GM23248 (cell line): ENCODE results near the gene CDHR3. TPM values are rescaled to one million over a fixed set of nuclear protein-coding genes. Genes with fewer than 3 reads are reported as not detected.

ENCODE experiments used
- DNase-seq: peaks from one replicate; pipeline ENCODE4 v3.0.0-alpha.2; 2015
- H2AFZ ChIP-seq: fragments of 200-600 bp; sonication (generic); 2 replicates; pipeline ENCODE4 v1.6.1; 2016; ENCODE audit warnings: antibody characterized with exemption
- H3F3A ChIP-seq: fragments of 200-600 bp; sonication (generic); 2 replicates; pipeline ENCODE4 v1.6.1; 2016; ENCODE audit warnings: mild to moderate bottlenecking, antibody characterized with exemption, mixed run types; ENCODE audit not compliant: insufficient read depth
- H3K27ac ChIP-seq: fragments of 200-600 bp; sonication (generic); 2 replicates; pipeline ENCODE4 v1.5.1; 2016; ENCODE audit warnings: mild to moderate bottlenecking
- H3K27me3 ChIP-seq: fragments of 200-600 bp; sonication (generic); replicated peaks from 2 replicates; pipeline ENCODE4 v1.6.1; 2016; ENCODE audit warnings: mild to moderate bottlenecking; ENCODE audit not compliant: insufficient read depth
- H3K36me3 ChIP-seq: fragments of 200-600 bp; sonication (generic); 2 replicates; pipeline ENCODE4 v1.6.1; 2016; ENCODE audit warnings: low read depth, mild to moderate bottlenecking
- H3K4me1 ChIP-seq: fragments of 200-600 bp; sonication (generic); 2 replicates; pipeline ENCODE4 v1.6.1; 2016; ENCODE audit warnings: mild to moderate bottlenecking; ENCODE audit not compliant: insufficient read depth
- H3K4me2 ChIP-seq: fragments of 200-600 bp; sonication (generic); one replicate; pipeline ENCODE4 v1.6.1; 2016; ENCODE audit warnings: mild to moderate bottlenecking; ENCODE audit not compliant: unreplicated experiment
- H3K4me3 ChIP-seq: fragments of 200-600 bp; sonication (generic); 2 replicates; pipeline ENCODE4 v1.5.1; 2016; ENCODE audit warnings: mild to moderate bottlenecking
- H3K79me2 ChIP-seq: fragments of 200-600 bp; sonication (generic); 2 replicates; pipeline ENCODE4 v1.6.1; 2016; ENCODE audit warnings: mild to moderate bottlenecking; ENCODE audit not compliant: insufficient read depth
- H3K9ac ChIP-seq: fragments of 200-600 bp; sonication (generic); 2 replicates; pipeline ENCODE4 v1.6.1; 2016; ENCODE audit warnings: mild to moderate bottlenecking
- H3K9me2 ChIP-seq: fragments of 200-600 bp; sonication (generic); 2 replicates; pipeline ENCODE4 v1.6.1; 2016; ENCODE audit warnings: mixed run types, mild to moderate bottlenecking, moderate library complexity; ENCODE audit not compliant: insufficient read depth
- H3K9me3 ChIP-seq: fragments of 200-600 bp; sonication (generic); one replicate; pipeline ENCODE4 v1.6.1; 2017; ENCODE audit warnings: low read depth
- H4K20me1 ChIP-seq: fragments of 200-600 bp; sonication (generic); 2 replicates; pipeline ENCODE4 v1.6.0; 2016; ENCODE audit not compliant: insufficient read depth
- EZH2 ChIP-seq: fragments of 200-600 bp; sonication (generic); IDR thresholded peaks from 2 replicates; pipeline ENCODE4 v1.6.1; 2018; ENCODE audit warnings: antibody characterized with exemption, mild to moderate bottlenecking; ENCODE audit not compliant: insufficient read depth, poor library complexity, severe bottlenecking
- EZH2phosphoT487 ChIP-seq: fragments of 200-600 bp; sonication (generic); IDR thresholded peaks from 2 replicates; pipeline ENCODE4 v1.6.1; 2018; ENCODE audit warnings: antibody characterized with exemption, moderate library complexity, mild to moderate bottlenecking, low read depth; ENCODE audit not compliant: insufficient read depth
- WGBS, 2 experiments: methylation state at CpG; one replicate each; pipeline ENCODE4 v1.1.6; 2015 to 2017; ENCODE audit warnings: low lambda C conversion rate in 2 of 2, low coverage in 1 of 2; ENCODE audit errors: missing lambda C conversion rate in 2 of 2; 5-methylcytosine and 5-hydroxymethylcytosine counted together
- in situ Hi-C: fragments of 300-500 bp; cut with MboI; formaldehyde crosslinking; loops from 2 replicates; pipeline ENCODE4 v1.15.0; 2020
- polyA plus RNA-seq: library from polyadenylated mRNA; unstranded; fragments of >200 nt; fragmentation: Nextera tagmentation; extraction: Ambion mirVana; gene quantifications from 2 replicates; pipeline ENCODE4 v1.2.1, GENCODE V29; 2016
- total RNA-seq: library from RNA; depleted of rRNA; stranded (reverse); fragments of >200 nt; shearing (Covaris generic); gene quantifications from 2 replicates; pipeline ENCODE4 v1.2.3, GENCODE V29; 2014

Gene CDHR3
- total and polyA plus RNA-seq, 2 experiments from 2014 or later, result 2.6 to 3.6 TPM

DNA sequence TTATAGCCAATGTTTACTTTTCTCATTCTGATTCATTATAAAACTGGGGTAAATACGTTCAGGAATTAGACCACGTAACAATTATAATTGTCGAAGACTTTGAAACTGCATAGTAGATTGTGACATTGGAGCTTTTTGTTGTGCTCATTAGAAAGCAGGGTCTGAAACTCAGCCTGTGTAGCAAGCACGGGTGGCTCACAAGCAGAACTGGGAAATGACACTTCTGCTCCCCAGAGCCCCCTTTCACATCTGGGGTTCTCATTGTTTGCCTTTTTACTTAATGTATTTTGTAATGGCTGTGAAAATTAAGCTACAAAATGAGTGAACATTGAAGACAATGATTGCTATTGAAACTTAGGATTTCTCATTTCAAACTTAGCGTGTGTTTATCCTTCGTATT, 72.9 kb downstream of the CDHR3 start:
- in situ Hi-C loops, result no loop called here
- H3K4me1 ChIP-seq, result peaks cover 21% of the 10 kb centered on the region
- H3K4me3 ChIP-seq, result no peak overlapping the region
- no peak overlapping the region for H3K9ac ChIP-seq
- H3K9me3 ChIP-seq, result no peaks in the 10 kb centered on the region
- H3K27ac ChIP-seq, result no peak overlapping the region
- no peaks in the 10 kb centered on the region for H3K79me2 ChIP-seq
- peaks cover 20% of the 10 kb centered on the region for H3F3A ChIP-seq
- H3K27me3 ChIP-seq, result no peaks in the 10 kb centered on the region
- 94 to 96% methylated on average over 6 of the region's 6 CpGs for WGBS, 2 experiments
- no peaks in the 10 kb centered on the region for H3K9me2 ChIP-seq
- H4K20me1 ChIP-seq, result no peaks in the 10 kb centered on the region
- H3K36me3 ChIP-seq, result no peaks in the 10 kb centered on the region
- no peak overlapping the region for H3K4me2 ChIP-seq
- DNase-seq, result no peak
- no peak overlapping the region for H2AFZ ChIP-seq
- TF ChIP-seq EZH2phosphoT487 (no peak), EZH2 (no peak)

DNA sequence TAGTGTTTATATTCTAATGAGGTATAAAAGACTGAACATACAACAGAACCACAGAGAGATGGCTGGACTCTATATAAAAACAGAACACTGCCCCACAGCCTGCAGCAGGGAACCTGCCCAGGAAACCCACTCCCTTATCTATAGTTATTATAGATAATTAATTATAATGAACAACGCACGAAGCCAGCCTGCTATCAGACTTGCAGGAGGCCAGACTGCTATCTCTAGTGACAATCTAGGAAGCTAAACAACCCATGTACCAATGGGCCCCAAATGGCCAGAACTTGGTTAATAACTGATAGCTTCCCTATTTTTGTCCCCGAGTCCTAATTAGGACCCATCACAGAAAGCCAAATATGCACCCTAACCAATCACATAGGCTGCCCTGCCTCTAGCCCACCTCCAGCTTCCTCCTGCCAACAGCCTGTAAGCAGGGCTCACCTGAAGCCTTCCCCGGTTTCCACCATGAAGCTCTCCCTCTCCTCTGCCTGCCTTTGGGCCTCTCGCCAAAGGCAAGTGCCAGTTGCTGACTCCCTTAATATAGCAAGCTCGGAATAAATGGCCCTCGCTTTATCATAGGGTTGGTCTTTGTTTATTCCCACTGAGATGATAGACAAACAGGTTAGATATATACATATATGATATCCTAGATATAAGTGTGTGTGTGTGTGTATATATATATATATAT, 74.6 kb downstream of the CDHR3 start:
- no peak overlapping the region for H3K9ac ChIP-seq
- no peaks in the 10 kb centered on the region for H3K27me3 ChIP-seq
- no peak overlapping the region for H2AFZ ChIP-seq
- H3K4me1 ChIP-seq, result peaks cover 35% of the 10 kb centered on the region
- in situ Hi-C loops, result no loop called here
- 85% methylated on average over 7 of the region's 7 CpGs for WGBS, 2 experiments
- no peaks in the 10 kb centered on the region for H4K20me1 ChIP-seq
- no peaks in the 10 kb centered on the region for H3K79me2 ChIP-seq
- H3F3A ChIP-seq, result peaks cover 20% of the 10 kb centered on the region
- H3K4me3 ChIP-seq, result no peak overlapping the region
- no peaks in the 10 kb centered on the region for H3K9me3 ChIP-seq
- no peak for DNase-seq
- no peak overlapping the region for H3K4me2 ChIP-seq
- H3K36me3 ChIP-seq, result no peaks in the 10 kb centered on the region
- TF ChIP-seq EZH2phosphoT487 (no peak), EZH2 (no peak)
- H3K27ac ChIP-seq, result no peak overlapping the region
- H3K9me2 ChIP-seq, result no peaks in the 10 kb centered on the region

DNA sequence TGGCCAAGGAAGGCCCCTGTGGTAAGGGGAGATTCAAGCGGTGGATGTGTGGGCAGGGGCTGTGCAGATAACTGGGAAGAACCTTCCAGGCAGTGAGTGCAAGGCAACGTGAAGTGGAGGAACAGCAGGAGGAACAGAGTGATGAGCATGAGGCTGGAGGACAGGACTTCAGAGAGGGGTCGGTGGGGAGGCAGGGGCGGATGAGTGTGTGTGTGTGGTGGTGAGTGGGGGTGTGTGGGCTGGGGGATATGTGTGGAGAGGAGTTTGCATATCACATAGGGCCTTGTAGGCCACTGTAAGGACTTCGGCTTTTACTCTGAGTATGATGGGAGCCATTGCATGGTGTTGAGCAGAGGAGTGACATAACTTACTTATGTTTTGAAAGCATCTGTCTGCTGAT, 75.2 kb downstream of the CDHR3 start:
- H3K9me3 ChIP-seq, result no peaks in the 10 kb centered on the region
- H3K9ac ChIP-seq, result no peak overlapping the region
- H3K9me2 ChIP-seq, result no peaks in the 10 kb centered on the region
- H3K4me1 ChIP-seq, result peaks cover 36% of the 10 kb centered on the region
- H3K4me3 ChIP-seq, result no peak overlapping the region
- no peak overlapping the region for H2AFZ ChIP-seq
- no peak overlapping the region for H3K27ac ChIP-seq
- H3K36me3 ChIP-seq, result no peaks in the 10 kb centered on the region
- H4K20me1 ChIP-seq, result no peaks in the 10 kb centered on the region
- no peaks in the 10 kb centered on the region for H3K27me3 ChIP-seq
- no peaks in the 10 kb centered on the region for H3K79me2 ChIP-seq
- peaks cover 20% of the 10 kb centered on the region for H3F3A ChIP-seq
- no peak for DNase-seq
- TF ChIP-seq EZH2phosphoT487, result no peak
- WGBS, 2 experiments, result 95 to 97% methylated on average over 5 of the region's 5 CpGs
- H3K4me2 ChIP-seq, result no peak overlapping the region
- in situ Hi-C loops, result no loop called here

DNA sequence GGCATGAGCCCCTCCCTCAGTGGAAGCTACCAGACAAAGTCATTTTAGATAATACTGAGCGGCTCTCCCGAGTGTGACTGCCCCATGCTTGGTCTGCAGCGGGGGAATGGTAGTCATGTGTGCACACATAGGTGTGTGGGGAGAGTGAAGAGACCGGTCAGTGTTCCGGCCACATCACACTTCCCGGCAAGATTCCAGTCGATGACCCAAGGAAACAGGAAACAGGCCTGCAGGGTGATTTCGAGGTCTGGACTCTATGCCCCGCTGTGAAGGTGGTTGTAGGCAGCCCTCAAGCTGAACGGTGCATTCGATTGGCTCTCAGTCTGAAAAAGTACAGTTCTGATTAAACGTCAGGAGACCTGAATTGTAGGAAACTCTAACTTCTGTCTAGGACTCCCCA, 75.9 kb downstream of the CDHR3 start:
- no peak overlapping the region for H2AFZ ChIP-seq
- no peaks in the 10 kb centered on the region for H3K79me2 ChIP-seq
- peaks cover 6% of the 10 kb centered on the region for H3K27me3 ChIP-seq
- no peaks in the 10 kb centered on the region for H3K9me2 ChIP-seq
- no peaks in the 10 kb centered on the region for H4K20me1 ChIP-seq
- no peaks in the 10 kb centered on the region for H3K36me3 ChIP-seq
- DNase-seq, result no peak
- no peaks in the 10 kb centered on the region for H3K9me3 ChIP-seq
- no peak overlapping the region for H3K4me3 ChIP-seq
- 78 to 83% methylated on average over 10 to 12 of the region's 12 CpGs for WGBS, 2 experiments
- H3K9ac ChIP-seq, result peak overlapping the region; percentile 24; the same call in 1 of the 2 replicates
- in situ Hi-C loops, result no loop called here
- peak overlapping the region; percentile 54 for H3K27ac ChIP-seq
- TF ChIP-seq EZH2 (no peak), EZH2phosphoT487 (no peak)
- peaks cover 36% of the 10 kb centered on the region for H3K4me1 ChIP-seq
- peaks cover 20% of the 10 kb centered on the region for H3F3A ChIP-seq
- peak overlapping the region; percentile 52 for H3K4me2 ChIP-seq
